Endothelial cell (in vitro differentiated cells): Measurements from ENCODE around the gene DNAJC4. TPM values are rescaled to one million over a fixed set of nuclear protein-coding genes. Genes with fewer than 3 reads are reported as not detected.

Experiments used
- DNase-seq: peaks from one replicate; pipeline ENCODE4 v3.0.0; 2021; ENCODE audit warnings: low spot score
- H3K27ac Mint-ChIP-seq: one replicate; pipeline ENCODE4 v1.8.0; 2021; ENCODE audit warnings: mixed read lengths, inconsistent platforms; ENCODE audit not compliant: unreplicated experiment
- H3K27me3 Mint-ChIP-seq: one replicate; pipeline ENCODE4 v1.8.0; 2021; ENCODE audit warnings: mild to moderate bottlenecking, moderate library complexity, mixed read lengths, inconsistent platforms; ENCODE audit not compliant: unreplicated experiment
- H3K36me3 Mint-ChIP-seq: one replicate; pipeline ENCODE4 v1.8.0; 2021; ENCODE audit warnings: mild to moderate bottlenecking, low read depth, mixed read lengths, inconsistent platforms; ENCODE audit not compliant: unreplicated experiment
- H3K4me1 Mint-ChIP-seq: one replicate; pipeline ENCODE4 v1.8.0; 2021; ENCODE audit warnings: mild to moderate bottlenecking, mixed read lengths, inconsistent platforms; ENCODE audit not compliant: unreplicated experiment
- H3K4me3 Mint-ChIP-seq: one replicate; pipeline ENCODE4 v1.8.0; 2021; ENCODE audit warnings: mild to moderate bottlenecking, mixed read lengths, inconsistent platforms; ENCODE audit not compliant: unreplicated experiment
- H3K9me3 Mint-ChIP-seq: one replicate; pipeline ENCODE4 v1.8.0; 2021; ENCODE audit warnings: mixed read lengths, inconsistent platforms; ENCODE audit not compliant: unreplicated experiment
- CTCF ChIP-seq: fragments of 200-600 bp; sonication (generic); IDR thresholded peaks from one replicate; pipeline ENCODE4 v1.5.0; 2021; ENCODE audit warnings: antibody characterized with exemption; ENCODE audit not compliant: unreplicated experiment
- total RNA-seq: library from RNA; stranded (reverse); fragmentation: NEBNext Ultra II Directional; extraction: Animal tissue kit (Norgen Biotek cat#: 25700); gene quantifications from one replicate; pipeline ENCODE4 v1.2.1, GENCODE V29; 2021; ENCODE audit not compliant: unreplicated experiment

DNAJC4 gene
- total RNA-seq, 1 donor from 2014 or later, result 38.0 TPM

- Mint-ChIP-seq H3K4me3 (no peak overlapping the region), H3K27me3 (peaks cover 22% of the 10 kb centered on the region), H3K9me3 (no peaks in the 10 kb centered on the region), H3K36me3 (peaks cover 30% of the 10 kb centered on the region), H3K27ac (no peak overlapping the region), H3K4me1 (peaks cover 11% of the 10 kb centered on the region)
- no peak for DNase-seq
- no peak for TF ChIP-seq CTCF
Measured at GRCh38 chr11:64263021-64263946, 32.9 kb downstream of the DNAJC4 start.

DNA sequence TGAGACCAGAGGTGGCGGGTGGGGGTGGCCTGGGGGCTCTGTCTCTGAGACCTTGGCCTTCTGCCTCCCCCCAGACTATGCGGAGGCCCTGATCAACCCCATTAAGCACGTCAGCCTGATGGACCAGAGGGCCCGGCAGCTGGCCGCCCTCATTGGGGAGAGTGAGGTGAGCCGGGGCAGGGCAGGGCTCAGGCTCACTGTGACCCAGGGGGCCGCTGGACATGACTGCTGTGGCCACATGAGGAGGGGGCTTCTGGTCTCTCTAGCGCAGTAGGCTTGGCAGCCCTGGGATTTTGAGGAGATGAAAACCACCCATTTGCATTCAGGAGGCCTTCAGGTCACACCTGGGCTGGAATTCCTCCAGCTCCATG is 33.6 kb downstream of the DNAJC4 start:
- TF ChIP-seq CTCF, result no peak
- no peaks in the 10 kb centered on the region for H3K9me3 Mint-ChIP-seq
- no peak overlapping the region for H3K4me3 Mint-ChIP-seq
- peaks cover 30% of the 10 kb centered on the region for H3K36me3 Mint-ChIP-seq
- H3K27ac Mint-ChIP-seq, result no peak overlapping the region
- DNase-seq, result no peak
- peaks cover 25% of the 10 kb centered on the region for H3K27me3 Mint-ChIP-seq
- peaks cover 15% of the 10 kb centered on the region for H3K4me1 Mint-ChIP-seq

DNA sequence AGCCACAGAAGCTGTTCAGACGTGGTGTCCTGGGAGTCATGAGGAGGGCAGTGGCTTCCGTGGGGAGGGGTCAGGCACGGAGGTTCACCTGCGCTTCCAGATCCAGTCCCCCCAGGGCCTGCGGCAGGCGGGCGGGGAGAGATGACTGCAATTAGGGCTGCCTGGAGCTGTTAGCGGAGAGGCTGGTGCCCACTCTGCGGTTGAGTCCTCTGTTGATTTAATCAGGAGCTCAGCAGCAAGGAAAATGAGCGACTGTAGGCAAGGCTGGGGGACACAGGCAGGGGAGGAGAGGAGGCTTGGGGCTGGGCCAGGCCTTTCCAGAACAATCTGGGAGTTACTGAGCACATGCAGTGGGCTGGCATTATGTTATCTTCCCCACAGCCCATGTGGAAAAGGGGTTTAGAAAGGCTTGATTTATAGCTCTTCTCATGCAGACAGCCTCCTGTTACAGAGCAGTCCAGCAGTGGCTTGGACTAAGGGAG is 34.1 kb downstream of the DNAJC4 start:
- peaks cover 27% of the 10 kb centered on the region for H3K36me3 Mint-ChIP-seq
- H3K9me3 Mint-ChIP-seq, result no peaks in the 10 kb centered on the region
- peaks cover 24% of the 10 kb centered on the region for H3K27me3 Mint-ChIP-seq
- TF ChIP-seq CTCF, result no peak
- H3K4me1 Mint-ChIP-seq, result peaks cover 17% of the 10 kb centered on the region
- no peak for DNase-seq
- H3K4me3 Mint-ChIP-seq, result no peak overlapping the region
- H3K27ac Mint-ChIP-seq, result no peak overlapping the region

DNA sequence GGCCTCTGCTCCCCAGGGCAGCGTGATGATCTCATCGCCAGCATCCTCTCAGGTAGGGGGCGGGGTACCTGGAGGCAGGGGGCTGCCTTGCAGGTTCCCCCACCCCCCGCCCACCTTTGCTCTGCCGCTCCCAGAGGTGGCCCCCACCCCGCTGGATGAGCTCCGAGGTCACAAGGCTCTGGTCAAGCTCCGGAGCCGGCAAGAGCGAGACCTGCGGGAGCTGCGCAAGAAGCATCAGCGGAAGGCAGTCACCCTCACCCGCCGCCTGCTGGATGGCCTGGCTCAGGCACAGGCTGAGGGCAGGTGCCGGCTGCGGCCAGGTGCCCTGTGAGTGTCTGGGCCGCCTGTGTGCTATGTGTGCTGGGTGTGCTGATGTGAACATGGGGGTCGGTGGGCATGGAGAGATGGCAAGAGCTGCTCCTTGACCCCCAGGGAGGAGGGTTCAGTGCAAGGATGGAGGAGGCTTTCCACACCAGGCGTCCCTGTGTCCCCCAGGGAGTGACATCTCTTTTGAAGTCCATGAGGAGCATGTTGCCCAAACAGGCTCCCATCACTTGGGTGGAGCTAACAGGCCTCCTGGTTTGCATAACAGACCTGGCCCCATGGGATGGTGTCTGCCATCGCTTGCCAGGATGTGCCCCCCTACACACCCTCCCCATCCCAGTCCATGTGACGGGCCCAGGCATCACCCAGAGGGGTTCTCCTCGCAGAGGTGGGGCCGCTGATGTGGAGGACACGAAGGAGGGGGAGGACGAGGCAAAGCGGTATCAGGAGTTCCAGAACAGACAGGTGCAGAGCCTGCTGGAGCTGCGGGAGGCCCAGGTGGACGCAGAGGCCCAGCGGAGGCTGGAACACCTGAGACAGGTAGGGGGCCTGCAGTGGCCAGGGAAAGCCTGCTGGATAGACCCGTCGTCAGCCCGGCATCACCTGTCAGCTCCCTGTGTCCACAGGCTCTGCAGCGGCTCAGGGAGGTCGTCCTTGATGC is 35.1 kb downstream of the DNAJC4 start:
- Mint-ChIP-seq H3K4me1 (peaks cover 21% of the 10 kb centered on the region), H3K4me3 (no peak overlapping the region), H3K27me3 (peaks cover 23% of the 10 kb centered on the region), H3K36me3 (peaks cover 17% of the 10 kb centered on the region), H3K9me3 (no peaks in the 10 kb centered on the region), H3K27ac (no peak overlapping the region)
- no peak for DNase-seq
- no peak for TF ChIP-seq CTCF
